ENCODE results near the gene UBXN2A.

GRCh38 chr2:24038786-24039499 lies 98.7 kb downstream of the UBXN2A start:
- TF ChIP-seq CEBPB (IDR thresholded peaks at IDR 0.05) (no peak), RAD21 (IDR thresholded peaks at IDR 0.05; ENCODE audit: low read depth) (no peak), CREB1 (IDR thresholded peaks at IDR 0.05; ENCODE audit: low read depth) (no peak), REST (IDR thresholded peaks at IDR 0.05; ENCODE audit: low read depth) (no peak), ZBTB7A (IDR thresholded peaks at IDR 0.05; ENCODE audit: low read depth) (no peak)
